Measurements from ENCODE around the gene IGF1R.

- no peak for TF ChIP-seq EZH2phosphoT487 (IDR thresholded peaks at IDR 0.05; ENCODE audit: low read depth, severe bottlenecking, unreplicated experiment)
- TF ChIP-seq, protein P1, sequence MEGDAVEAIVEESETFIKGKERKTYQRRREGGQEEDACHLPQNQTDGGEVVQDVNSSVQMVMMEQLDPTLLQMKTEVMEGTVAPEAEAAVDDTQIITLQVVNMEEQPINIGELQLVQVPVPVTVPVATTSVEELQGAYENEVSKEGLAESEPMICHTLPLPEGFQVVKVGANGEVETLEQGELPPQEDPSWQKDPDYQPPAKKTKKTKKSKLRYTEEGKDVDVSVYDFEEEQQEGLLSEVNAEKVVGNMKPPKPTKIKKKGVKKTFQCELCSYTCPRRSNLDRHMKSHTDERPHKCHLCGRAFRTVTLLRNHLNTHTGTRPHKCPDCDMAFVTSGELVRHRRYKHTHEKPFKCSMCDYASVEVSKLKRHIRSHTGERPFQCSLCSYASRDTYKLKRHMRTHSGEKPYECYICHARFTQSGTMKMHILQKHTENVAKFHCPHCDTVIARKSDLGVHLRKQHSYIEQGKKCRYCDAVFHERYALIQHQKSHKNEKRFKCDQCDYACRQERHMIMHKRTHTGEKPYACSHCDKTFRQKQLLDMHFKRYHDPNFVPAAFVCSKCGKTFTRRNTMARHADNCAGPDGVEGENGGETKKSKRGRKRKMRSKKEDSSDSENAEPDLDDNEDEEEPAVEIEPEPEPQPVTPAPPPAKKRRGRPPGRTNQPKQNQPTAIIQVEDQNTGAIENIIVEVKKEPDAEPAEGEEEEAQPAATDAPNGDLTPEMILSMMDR (IDR thresholded peaks at IDR 0.05; ENCODE audit: poor library complexity), result no peak
Measured at GRCh38 chr15:98763179-98763578, 114.8 kb downstream of the IGF1R start.
